Measurements from ENCODE around the gene CGRRF1.
A peak's percentile ranks its signal among the peaks of the same experiment; 100 is the strongest.

The CGRRF1 gene

DNA sequence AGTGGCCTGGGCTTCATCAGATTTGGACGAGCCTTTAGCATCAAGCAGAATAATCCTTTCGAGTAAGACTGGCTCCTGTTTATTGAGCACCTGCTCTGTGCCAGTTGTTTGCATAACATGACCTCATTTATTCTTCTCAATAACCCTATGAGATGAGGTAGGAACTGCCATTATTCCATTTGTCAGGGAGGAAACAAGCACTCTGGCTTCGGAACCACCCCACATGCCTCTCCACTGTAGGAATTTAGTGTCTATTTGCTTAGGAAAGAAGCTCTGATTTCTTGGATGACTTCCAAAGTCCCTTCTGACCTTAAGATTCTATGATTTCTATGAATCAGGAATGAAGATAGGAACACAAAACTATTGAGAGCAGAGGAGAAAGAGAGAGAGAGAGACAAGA lies 68.3 kb downstream of the CGRRF1 start:
- peak; percentile 31 for DNase-seq (ENCODE audit: low spot score)

DNA sequence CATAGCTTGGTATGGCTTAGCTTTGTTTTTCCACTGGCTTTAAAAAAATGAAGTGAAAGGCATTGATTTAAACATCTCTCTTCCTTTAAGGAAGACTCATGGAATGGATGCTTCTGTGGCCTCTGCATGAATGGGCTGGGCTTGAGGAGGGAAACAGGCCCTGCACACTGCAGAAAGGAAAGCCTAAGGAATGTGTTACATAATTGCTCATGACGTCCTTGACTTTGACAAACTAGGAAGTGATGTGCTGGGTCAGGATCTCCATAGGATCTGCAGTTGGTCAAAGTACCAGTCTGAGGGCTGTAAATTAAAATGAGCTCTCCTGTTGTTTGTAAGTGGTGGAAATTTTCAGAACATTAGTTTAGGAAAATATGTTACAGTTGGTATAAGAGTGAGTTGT lies 69.9 kb downstream of the CGRRF1 start:
- no peak for DNase-seq (ENCODE audit: low spot score)

DNA sequence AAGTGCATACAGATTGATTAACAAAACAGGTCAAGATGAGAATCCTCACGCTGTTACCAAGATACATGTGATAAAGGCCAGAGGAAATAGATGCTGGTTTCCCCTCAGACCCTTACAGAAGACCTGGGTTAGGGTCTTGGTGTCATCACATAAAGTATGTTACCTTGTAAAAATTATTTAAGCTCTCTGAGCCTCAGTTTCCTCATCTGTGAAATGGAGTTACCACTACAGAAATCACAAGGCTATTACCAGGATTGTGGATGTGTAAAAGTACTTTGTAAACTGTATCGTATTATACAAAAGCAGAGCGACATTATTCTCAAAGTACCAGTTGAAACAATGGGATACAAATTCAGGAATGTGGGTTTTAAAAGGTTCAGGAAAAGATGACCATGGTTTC lies 71.2 kb downstream of the CGRRF1 start:
- no peak for DNase-seq (ENCODE audit: low spot score)

DNA sequence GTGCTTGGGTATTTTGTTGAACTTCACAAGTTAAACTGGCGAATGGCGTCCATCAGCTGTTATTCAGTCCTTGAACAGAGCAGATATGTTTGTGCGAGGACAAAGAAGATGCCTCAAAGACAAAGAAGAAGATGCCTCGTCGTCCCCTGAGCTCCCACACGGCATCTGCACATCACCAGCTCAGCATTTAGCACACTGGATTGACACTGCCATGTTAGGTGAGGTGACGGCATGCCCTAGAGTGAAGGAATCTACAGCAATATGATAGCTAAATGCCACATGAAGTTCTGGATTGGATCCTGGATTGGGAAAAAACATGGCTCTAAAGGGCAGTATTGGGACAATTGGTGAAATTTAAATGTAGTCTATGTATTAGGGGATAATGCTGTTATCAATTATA lies 72.6 kb downstream of the CGRRF1 start:
- DNase-seq (ENCODE audit: low spot score): no peak

DNA sequence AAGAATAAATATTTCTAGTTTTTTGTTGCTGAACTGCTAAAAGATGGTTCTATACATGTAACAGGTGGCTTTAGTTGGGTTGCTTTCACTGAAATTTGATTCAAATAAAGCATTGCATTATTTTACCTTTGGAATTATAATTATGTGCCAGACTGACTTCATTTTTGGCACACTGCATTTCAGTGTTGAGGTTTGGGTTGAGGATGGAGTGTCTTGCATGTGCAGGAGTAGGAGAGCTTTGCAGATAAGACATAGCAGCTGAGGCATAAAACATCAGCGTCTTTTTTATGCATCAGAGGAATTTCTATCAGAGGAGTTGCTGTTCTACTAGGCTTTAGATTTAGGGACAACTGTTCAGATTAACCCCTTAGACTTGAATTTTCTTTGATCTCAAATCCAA lies 74.4 kb downstream of the CGRRF1 start:
- no peak for DNase-seq (ENCODE audit: low spot score)

DNA sequence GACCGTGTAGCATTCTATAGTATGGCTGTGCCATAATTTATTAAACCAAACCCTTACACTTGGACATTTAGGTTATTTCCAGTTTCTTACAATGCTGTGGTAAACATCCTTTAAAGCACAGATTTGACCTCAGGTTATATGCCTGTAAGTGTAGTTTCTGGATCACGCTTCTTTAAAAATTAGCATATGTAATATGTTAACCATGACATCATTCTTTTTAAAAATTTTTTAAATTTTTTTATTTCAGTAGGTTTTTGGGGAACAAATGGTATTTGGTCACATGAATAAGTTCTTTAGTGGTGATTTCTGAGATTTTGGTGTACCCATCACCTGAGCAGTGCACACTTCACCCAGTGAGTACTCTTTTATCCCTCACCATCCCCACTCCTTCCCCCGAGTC lies 75.5 kb downstream of the CGRRF1 start:
- DNase-seq (ENCODE audit: low spot score): no peak
